Spleen (tissue), 3 donors: Measurements from ENCODE around the gene FLVCR2.

ENCODE experiments used
- POLR2A ChIP-seq, 3 donors: fragments of 450-650 bp; IDR thresholded peaks; one replicate each; pipeline ENCODE4 v1.5.1; 2017; ENCODE audit warnings: antibody characterized with exemption in 3 of 3, mild to moderate bottlenecking in 1 of 3
- POLR2AphosphoS5 ChIP-seq, 3 donors: sonication (generic); formaldehyde crosslinking; IDR thresholded peaks; one replicate each; pipeline ENCODE4 v1.5.1; 2017; ENCODE audit warnings: antibody characterized with exemption in 3 of 3

GRCh38 chr14:75562089-75562488 lies 16.3 kb upstream of the FLVCR2 start:
- TF ChIP-seq POLR2A (IDR thresholded peaks at IDR 0.05) = no peak
- TF ChIP-seq POLR2AphosphoS5 (IDR thresholded peaks at IDR 0.05) = no peak
